ENCODE measurements around the gene PRAMEF13. TPM values are rescaled to one million over a fixed set of nuclear protein-coding genes. Genes with fewer than 3 reads are reported as not detected.
"Not testable (repeated sequence)": the region's sequence is repeated elsewhere in the genome, so short reads cannot be mapped to it uniquely, and the experiment has no call there.

The PRAMEF13 gene
- total RNA-seq, 2 donors from 2014 or later = not detected

DNA sequence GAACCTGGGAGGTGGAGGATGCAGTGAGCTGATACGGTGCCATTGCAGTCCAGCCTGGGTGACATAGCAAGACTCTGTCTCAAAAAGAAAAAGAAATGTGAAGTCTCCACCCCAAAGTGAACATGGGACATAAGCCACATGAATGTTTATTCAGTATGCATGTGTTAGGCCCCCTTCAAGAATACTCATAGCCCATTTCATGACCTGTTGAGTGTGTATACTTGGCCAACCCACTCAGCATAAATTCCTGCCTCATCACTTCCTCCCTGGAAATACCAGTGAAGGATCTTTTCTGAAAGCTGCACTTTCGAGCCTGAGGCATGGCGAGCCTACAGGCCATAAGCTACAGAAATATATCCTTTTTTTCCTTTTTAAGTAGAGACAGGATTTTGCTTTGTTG lies 18.0 kb upstream of the PRAMEF13 start:
- ATAC-seq; intact Hi-C loops (cut with DNase I, micrococcal nuclease); DNase-seq: not testable (repeated sequence)

- intact Hi-C loops (cut with DNase I, micrococcal nuclease); DNase-seq; ATAC-seq: not testable (repeated sequence)
Observed at GRCh38 chr1:13216619-13217018, 15.4 kb upstream of the PRAMEF13 start.

DNA sequence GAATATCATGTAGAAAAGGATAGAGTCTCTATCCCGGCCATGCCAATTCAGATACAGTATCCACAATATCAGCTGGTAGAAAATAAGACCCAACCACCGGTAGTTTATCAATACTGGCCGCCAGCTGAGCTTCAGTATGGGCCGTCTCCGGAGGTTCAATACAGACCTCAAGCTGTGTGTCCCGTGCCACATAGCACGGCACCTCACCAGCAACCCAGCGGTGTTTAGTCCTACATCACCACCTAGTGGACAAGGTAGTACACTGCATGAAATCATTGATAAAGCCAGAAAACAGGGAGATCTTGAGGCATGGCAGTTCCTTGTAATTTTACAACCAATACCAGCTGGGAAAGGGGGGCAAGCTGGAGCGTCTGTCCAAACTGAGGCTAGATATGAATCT lies 7.5 kb upstream of the PRAMEF13 start:
- ATAC-seq; intact Hi-C loops (cut with DNase I, micrococcal nuclease); DNase-seq: not testable (repeated sequence)

DNA sequence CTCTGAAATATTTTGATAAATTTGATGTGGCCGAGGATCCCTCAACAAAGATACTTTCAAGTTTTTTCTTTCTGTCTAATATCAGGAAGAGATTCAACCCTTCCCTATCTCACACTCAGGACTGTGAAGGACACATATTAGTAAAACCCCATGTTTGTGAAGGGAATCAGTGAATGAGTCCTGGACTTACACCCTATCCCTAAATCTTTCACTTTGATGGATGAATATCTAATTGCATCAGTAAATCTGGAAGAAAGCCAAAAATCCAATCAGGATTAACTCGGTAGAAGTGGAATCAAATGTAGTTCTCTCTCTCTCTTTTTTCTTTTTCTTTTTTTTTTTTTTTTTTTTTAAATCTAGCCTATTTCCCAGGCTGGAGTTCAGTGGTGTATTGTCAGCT lies 29.7 kb downstream of the PRAMEF13 start, which contains the start of gene PRAMEF9:
PRAMEF9 (plus strand) TSS at position 301 of the 400 bp plus-strand sequence. CDS start 3,433 bp downstream, outside the sequence.
- DNase-seq; ATAC-seq; intact Hi-C loops (cut with DNase I, micrococcal nuclease): not testable (repeated sequence)

DNA sequence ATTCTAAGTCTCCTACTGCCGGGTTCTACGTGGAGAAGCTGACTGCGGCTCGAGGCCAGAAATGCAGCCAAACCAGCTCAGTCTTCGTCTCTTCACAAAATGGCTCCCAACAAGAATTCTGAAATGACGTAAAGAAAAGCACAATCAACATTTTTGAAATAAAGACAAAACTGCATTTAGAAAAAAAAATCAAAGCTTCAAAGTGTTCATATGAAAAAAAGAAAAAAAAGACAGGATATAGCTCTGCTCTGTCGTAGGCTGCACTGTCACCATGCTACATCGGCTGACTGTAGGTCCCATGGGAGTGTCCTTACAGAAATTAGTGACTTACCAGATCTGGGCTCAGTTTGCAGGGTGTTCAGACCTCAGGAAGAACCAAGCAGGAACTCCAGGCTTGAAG lies 35.7 kb downstream of the PRAMEF13 start, which contains the start of gene HNRNPCL4:
HNRNPCL4 (minus strand) TSS at position 101 of the 400 bp plus-strand sequence. CDS start 164 bp downstream, outside the sequence.
- ATAC-seq; intact Hi-C loops (cut with DNase I, micrococcal nuclease); DNase-seq: not testable (repeated sequence)

- intact Hi-C loops (cut with DNase I, micrococcal nuclease); DNase-seq; ATAC-seq: not testable (repeated sequence)
Observed at GRCh38 chr1:13155909-13156308, 45.3 kb downstream of the PRAMEF13 start, which contains the start of gene PRAMEF26. TSS of gene PRAMEF26 (minus strand) at chr1:13156009. CDS start at chr1:13153095, 2,914 bp downstream.

Other genes with a start within 250 kb of the PRAMEF13 start
- gene PRAMEF27, start 144.8 kb downstream of the PRAMEF13 start, total RNA-seq = not detected
- not detected for gene HNRNPCL3, start 140.6 kb downstream of the PRAMEF13 start, total RNA-seq
- gene PRAMEF25, start 130.6 kb downstream of the PRAMEF13 start, total RNA-seq = not detected
- gene HNRNPCL2, start 84.6 kb downstream of the PRAMEF13 start, total RNA-seq = not detected
- gene PRAMEF26, start 45.4 kb downstream of the PRAMEF13 start, total RNA-seq = not detected
- gene HNRNPCL4, start 35.8 kb downstream of the PRAMEF13 start, total RNA-seq = not detected
- gene PRAMEF9, start 29.6 kb downstream of the PRAMEF13 start, total RNA-seq = not detected
- gene PRAMEF18, start 24.7 kb upstream of the PRAMEF13 start, total RNA-seq = not detected
- not detected for gene PRAMEF5, start 52.8 kb upstream of the PRAMEF13 start, total RNA-seq
- not detected for gene PRAMEF8, start 83.7 kb upstream of the PRAMEF13 start, total RNA-seq
- not detected for gene PRAMEF33, start 102.1 kb upstream of the PRAMEF13 start, total RNA-seq
- not detected for gene PRAMEF15, start 114.2 kb upstream of the PRAMEF13 start, total RNA-seq
- gene PRAMEF14, start 145.7 kb upstream of the PRAMEF13 start, total RNA-seq = not detected
- gene PRAMEF19, start 170.5 kb upstream of the PRAMEF13 start, total RNA-seq = not detected
- gene PRAMEF17, start 188.2 kb upstream of the PRAMEF13 start, total RNA-seq = not detected
- gene PRAMEF20, start 209.0 kb upstream of the PRAMEF13 start, total RNA-seq = not detected

All from left colon (tissue), 2 donors.